ENCODE data around the gene CEP112.

The CEP112 gene

GRCh38 chr17:66183529-66183928, 8.4 kb downstream of the CEP112 start (continued):
- TF ChIP-seq CREB5 (CRISPR knock-in tag; IDR thresholded peaks at IDR 0.05; ENCODE audit: low read depth), result no peak
- TF ChIP-seq ZNF70 (CRISPR knock-in tag; IDR thresholded peaks at IDR 0.05), result no peak
- no peak for TF ChIP-seq ZC3H10 (CRISPR knock-in tag; IDR thresholded peaks at IDR 0.05)

DNA sequence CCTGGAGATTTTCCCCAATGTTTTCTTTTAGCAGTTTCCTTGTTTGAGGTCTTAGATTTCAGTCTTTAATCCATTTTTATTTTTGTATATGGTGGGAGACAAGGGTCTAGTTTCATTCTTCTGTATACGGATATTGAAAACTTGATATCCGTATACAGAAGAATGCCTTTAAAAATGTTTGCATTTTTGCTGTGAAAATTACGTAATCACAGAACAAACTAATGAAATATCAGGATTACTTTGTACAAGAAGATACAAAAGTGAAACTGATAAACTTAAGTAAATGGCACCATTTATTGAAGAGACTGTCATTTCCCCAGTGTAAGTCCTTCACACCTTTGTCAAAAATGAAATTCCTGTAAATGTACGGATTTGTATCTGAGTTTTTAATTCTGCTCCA, 13.3 kb downstream of the CEP112 start:
- ATAC-seq, result no peak
- TF ChIP-seq TSHZ2 (CRISPR knock-in tag; IDR thresholded peaks at IDR 0.05) (no peak), ZFP30 (CRISPR knock-in tag; IDR thresholded peaks at IDR 0.05) (no peak), ZC3H10 (CRISPR knock-in tag; IDR thresholded peaks at IDR 0.05) (no peak), OSR1 (CRISPR knock-in tag; IDR thresholded peaks at IDR 0.05) (no peak), ARNTL (CRISPR knock-in tag; IDR thresholded peaks at IDR 0.05; ENCODE audit: borderline replicate concordance, low read depth) (no peak), ESRRG (CRISPR knock-in tag; IDR thresholded peaks at IDR 0.05) (no peak), BACH2 (CRISPR knock-in tag; IDR thresholded peaks at IDR 0.05; ENCODE audit: borderline replicate concordance) (no peak), CSRNP3 (CRISPR knock-in tag; IDR thresholded peaks at IDR 0.05) (no peak), CREB5 (CRISPR knock-in tag; IDR thresholded peaks at IDR 0.05; ENCODE audit: low read depth) (no peak), RARB (CRISPR knock-in tag; IDR thresholded peaks at IDR 0.05) (no peak), TOX (CRISPR knock-in tag; IDR thresholded peaks at IDR 0.05; ENCODE audit: borderline replicate concordance) (no peak), PPARA (CRISPR knock-in tag; IDR thresholded peaks at IDR 0.05; ENCODE audit: borderline replicate concordance) (no peak), ZNF70 (CRISPR knock-in tag; IDR thresholded peaks at IDR 0.05) (no peak), ISL1 (CRISPR knock-in tag; IDR thresholded peaks at IDR 0.05) (no peak)
- TF ChIP-seq, protein P1, sequence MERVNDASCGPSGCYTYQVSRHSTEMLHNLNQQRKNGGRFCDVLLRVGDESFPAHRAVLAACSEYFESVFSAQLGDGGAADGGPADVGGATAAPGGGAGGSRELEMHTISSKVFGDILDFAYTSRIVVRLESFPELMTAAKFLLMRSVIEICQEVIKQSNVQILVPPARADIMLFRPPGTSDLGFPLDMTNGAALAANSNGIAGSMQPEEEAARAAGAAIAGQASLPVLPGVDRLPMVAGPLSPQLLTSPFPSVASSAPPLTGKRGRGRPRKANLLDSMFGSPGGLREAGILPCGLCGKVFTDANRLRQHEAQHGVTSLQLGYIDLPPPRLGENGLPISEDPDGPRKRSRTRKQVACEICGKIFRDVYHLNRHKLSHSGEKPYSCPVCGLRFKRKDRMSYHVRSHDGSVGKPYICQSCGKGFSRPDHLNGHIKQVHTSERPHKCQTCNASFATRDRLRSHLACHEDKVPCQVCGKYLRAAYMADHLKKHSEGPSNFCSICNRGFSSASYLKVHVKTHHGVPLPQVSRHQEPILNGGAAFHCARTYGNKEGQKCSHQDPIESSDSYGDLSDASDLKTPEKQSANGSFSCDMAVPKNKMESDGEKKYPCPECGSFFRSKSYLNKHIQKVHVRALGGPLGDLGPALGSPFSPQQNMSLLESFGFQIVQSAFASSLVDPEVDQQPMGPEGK (CRISPR knock-in tag; IDR thresholded peaks at IDR 0.05; ENCODE audit: borderline replicate concordance), result no peak

- ATAC-seq, result no peak
- no peak for TF ChIP-seq TOX (CRISPR knock-in tag; IDR thresholded peaks at IDR 0.05; ENCODE audit: borderline replicate concordance)
These were observed 14.9 kb downstream of the CEP112 start for GRCh38 chr17:66177048-66177447.

DNA sequence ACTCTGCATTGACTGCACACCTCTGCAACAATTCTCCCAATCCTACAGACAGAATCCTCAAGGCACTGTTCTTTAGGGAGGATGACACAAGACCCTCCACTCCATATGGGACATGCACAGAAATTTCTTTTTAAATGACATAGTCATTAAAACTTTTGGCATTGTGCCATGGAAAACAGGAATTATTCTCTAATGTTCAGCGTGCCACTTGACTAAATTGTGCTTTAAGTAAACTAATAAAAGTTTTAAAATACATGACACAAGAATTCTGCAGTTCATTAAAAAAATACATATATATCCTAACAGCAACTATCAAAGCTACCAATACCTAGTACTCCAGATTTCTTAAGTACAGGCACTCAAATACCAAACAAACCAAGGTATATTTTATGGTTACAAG, 16.0 kb downstream of the CEP112 start:
- ATAC-seq, result no peak
- TF ChIP-seq ZFP30 (CRISPR knock-in tag; IDR thresholded peaks at IDR 0.05) (no peak), CSRNP3 (CRISPR knock-in tag; IDR thresholded peaks at IDR 0.05) (no peak), OSR1 (CRISPR knock-in tag; IDR thresholded peaks at IDR 0.05) (no peak), PPARA (CRISPR knock-in tag; IDR thresholded peaks at IDR 0.05; ENCODE audit: borderline replicate concordance) (no peak), SNAI2 (CRISPR knock-in tag; IDR thresholded peaks at IDR 0.05) (no peak), TSHZ2 (CRISPR knock-in tag; IDR thresholded peaks at IDR 0.05) (no peak), ZNF70 (CRISPR knock-in tag; IDR thresholded peaks at IDR 0.05) (no peak), BACH2 (CRISPR knock-in tag; IDR thresholded peaks at IDR 0.05; ENCODE audit: borderline replicate concordance) (no peak), ZFP3 (CRISPR knock-in tag; IDR thresholded peaks at IDR 0.05) (no peak), TCF4 (CRISPR knock-in tag; IDR thresholded peaks at IDR 0.05; ENCODE audit: borderline replicate concordance) (no peak), ZC3H10 (CRISPR knock-in tag; IDR thresholded peaks at IDR 0.05) (no peak), GLIS3 (CRISPR knock-in tag; IDR thresholded peaks at IDR 0.05) (no peak)
